K562 (cell line): ENCODE data around the gene CRYBG2. TPM values are rescaled to one million over a fixed set of nuclear protein-coding genes. Genes with fewer than 3 reads are reported as not detected.
A peak's percentile ranks its signal among the peaks of the same experiment; 100 is the strongest.

Experiments
- ATF1 ChIP-seq, 2 experiments: fragments of 450-650 bp in 1 of 2; IDR thresholded peaks; 2 replicates each; pipeline ENCODE4 v1.6.1; 2016; ENCODE audit warnings: missing compliant biosample characterization in 1 of 2, missing genetic modification characterization in 1 of 2
- BRD9 ChIP-seq: fragments of 450-650 bp; IDR thresholded peaks from 2 replicates; pipeline ENCODE4 v1.6.1; 2018; ENCODE audit warnings: low read depth; ENCODE audit not compliant: partially characterized antibody
- BRF1 ChIP-seq: IDR thresholded peaks from 3 replicates; pipeline ENCODE4 v1.6.1; 2011; ENCODE audit warnings: borderline replicate concordance, mild to moderate bottlenecking; ENCODE audit not compliant: insufficient read length; ENCODE audit errors: extremely low read depth
- CSDE1 ChIP-seq, 2 experiments: fragments of 450-650 bp; IDR thresholded peaks; 2 replicates each; pipeline ENCODE4 v1.6.1; 2016; ENCODE audit warnings: mild to moderate bottlenecking in 1 of 2
- E2F3 ChIP-seq: fragments of 250-450 bp; sonication (Bioruptor Pico); IDR thresholded peaks from 2 replicates; pipeline ENCODE4 v1.4.0; 2020; ENCODE audit warnings: mild to moderate bottlenecking
- E2F4 ChIP-seq: sonication (generic); formaldehyde crosslinking; IDR thresholded peaks from 2 replicates; pipeline ENCODE4 v1.8.0; 2022; ENCODE audit warnings: mild to moderate bottlenecking, low read depth, missing genetic modification reagents
- EGR1 ChIP-seq: fragments of 450-650 bp; conservative IDR thresholded peaks from 2 replicates; pipeline ENCODE4 v1.6.1; 2017; ENCODE audit warnings: mild to moderate bottlenecking
- FOXO4 ChIP-seq: fragments of 450-650 bp; formaldehyde crosslinking; IDR thresholded peaks from 2 replicates; pipeline ENCODE4 v1.4.0; 2020; ENCODE audit warnings: mild to moderate bottlenecking, moderate library complexity
- FUS ChIP-seq: fragments of 200-400 bp; formaldehyde crosslinking; optimal IDR thresholded peaks from 2 replicates; pipeline ENCODE3; 2017; ENCODE audit warnings: low read depth, low read length
- HDAC3 ChIP-seq: fragments of 450-650 bp; IDR thresholded peaks from 2 replicates; pipeline ENCODE4 v1.6.1; 2018; ENCODE audit warnings: borderline replicate concordance, mild to moderate bottlenecking, moderate library complexity; ENCODE audit not compliant: partially characterized antibody
- HDAC6 ChIP-seq: IDR thresholded peaks from 2 replicates; pipeline ENCODE4 v1.6.1; 2012; ENCODE audit warnings: low read depth, mild to moderate bottlenecking, control low read depth, inconsistent platforms, low read length, moderate library complexity
- HMG20A ChIP-seq: fragments of 450-650 bp; formaldehyde crosslinking; conservative IDR thresholded peaks from 2 replicates; pipeline ENCODE4 v1.4.0; 2020; ENCODE audit warnings: mild to moderate bottlenecking, mixed read lengths
- HMG20B ChIP-seq: fragments of 250-450 bp; sonication (Bioruptor Pico); IDR thresholded peaks from 2 replicates; pipeline ENCODE4 v1.5.0; 2021; ENCODE audit warnings: mild to moderate bottlenecking
- HOMEZ ChIP-seq: fragments of 250-450 bp; sonication (Bioruptor Pico); IDR thresholded peaks from 2 replicates; pipeline ENCODE4 v1.4.0; 2020; ENCODE audit warnings: mild to moderate bottlenecking, moderate library complexity
- JUN ChIP-seq, 2 experiments: sonication (generic) in 1 of 2; formaldehyde crosslinking in 1 of 2; IDR thresholded peaks; 2 replicates each; pipeline versions ENCODE4 v1.6.1 to v1.8.0; 2012 to 2022; ENCODE audit warnings: borderline replicate concordance in 2 of 2, mild to moderate bottlenecking in 2 of 2, improper control_type of control experiment in 1 of 2, low read depth in 1 of 2, low read length in 1 of 2, missing genetic modification reagents in 1 of 2
- JUND ChIP-seq, 2 experiments: IDR thresholded peaks; 2 replicates in 1 of 2; 3 replicates in 1 of 2; pipeline ENCODE4 v1.6.1; 2011; ENCODE audit warnings: borderline replicate concordance in 2 of 2, low read depth in 2 of 2, low read length in 2 of 2, improper control_type of control experiment in 1 of 2, missing biosample characterization in 1 of 2, missing genetic modification characterization in 1 of 2, missing genetic modification reagents in 1 of 2
- KHSRP ChIP-seq: fragments of 450-650 bp; IDR thresholded peaks from 2 replicates; pipeline ENCODE4 v1.6.1; 2017
- NEUROD1 ChIP-seq: fragments of 150-350 bp; IDR thresholded peaks from 2 replicates; pipeline ENCODE4 v1.6.1; 2014; ENCODE audit warnings: borderline replicate concordance, low read length, low read depth; ENCODE audit not compliant: partially characterized antibody
- RB1 ChIP-seq: fragments of 450-650 bp; IDR thresholded peaks from 2 replicates; pipeline ENCODE4 v1.6.1; 2017; ENCODE audit warnings: low read depth, mild to moderate bottlenecking
- RBM39 ChIP-seq: fragments of 200-400 bp; formaldehyde crosslinking; optimal IDR thresholded peaks from 2 replicates; pipeline ENCODE3; 2018; ENCODE audit warnings: low read depth, low read length
- SAFB2 ChIP-seq: fragments of 200-400 bp; formaldehyde crosslinking; IDR thresholded peaks from 2 replicates; pipeline ENCODE4 v1.6.1; 2018; ENCODE audit warnings: borderline replicate concordance, low read length, low read depth, moderate library complexity; ENCODE audit not compliant: severe bottlenecking
- SPI1 ChIP-seq: IDR thresholded peaks from 2 replicates; pipeline ENCODE4 v1.6.1; 2011; ENCODE audit warnings: low read depth, low read length, control low read depth, borderline replicate concordance
- ZNF76 ChIP-seq: fragments of 250-450 bp; sonication (Bioruptor Pico); IDR thresholded peaks from 2 replicates; pipeline ENCODE4 v1.4.0; 2020; ENCODE audit warnings: mild to moderate bottlenecking, moderate library complexity, borderline replicate concordance
- ZNF79 ChIP-seq: fragments of 250-450 bp; sonication (Bioruptor Pico); IDR thresholded peaks from 2 replicates; pipeline ENCODE4 v1.4.0; 2020; ENCODE audit warnings: low read depth, mild to moderate bottlenecking, moderate library complexity
- polyA plus RNA-seq, 8 experiments: library from polyadenylated mRNA; depleted of rRNA in 4 of 8; stranded (reverse) in 5 of 8; unstranded in 3 of 8; fragments of >200 nt; fragmentation: Nextera tagmentation in 2 of 8; fragmentation: Illumina TruSeq in 1 of 8; extraction: Ambion mirVana in 2 of 8; extraction: Trizol in 1 of 8; gene quantifications; 2 replicates each; pipeline versions ENCODE4 v1.2.1 to v1.2.3, GENCODE V29; 2011 to 2014; ENCODE audit warnings: inconsistent platforms in 1 of 8, missing spikeins in 1 of 8
- total RNA-seq, 7 experiments: library from RNA; depleted of rRNA in 6 of 7; stranded (reverse); fragments of >200 nt in 6 of 7; fragmentation: Illumina TruSeq in 2 of 7; extraction: Trizol in 2 of 7; gene quantifications; 2 replicates each; pipeline versions ENCODE4 v1.2.1 to v1.2.3, GENCODE V29; 2011 to 2021; ENCODE audit warnings: low replicate concordance in 1 of 7

Gene CRYBG2
- total and polyA plus RNA-seq, 9 of the 15 experiments (the other 6 are each of a cell fraction or from before 2014, with no cell fraction given), result 0.39 to 8.5 (median 3.7) TPM

GRCh38 chr1:26287033-26287711 lies 66.8 kb downstream of the CRYBG2 start (continued):
- TF ChIP-seq HOMEZ (CRISPR knock-in tag) (no peak), HMG20A (CRISPR knock-in tag) (no peak), EGR1 (peak; percentile 40; the same call in 1 of the 2 replicates), HMG20B (CRISPR knock-in tag) (no peak), BRD9 (no peak), ZNF79 (no peak), NEUROD1 (peak; percentile 78), SAFB2 (no peak), FUS (no peak), BRF1 (no peak), HDAC6 (no peak), JUN (IDR thresholded peaks at IDR 0.05; ENCODE audit: borderline replicate concordance, low read depth, low read length) (peak; percentile 31; the same call in 1 of the 2 replicates), JUN (CRISPR knock-in tag; IDR thresholded peaks at IDR 0.05; ENCODE audit: borderline replicate concordance) (peak; percentile 58; the same call in 1 of the 2 replicates), E2F3 (no peak), ZNF76 (CRISPR knock-in tag) (no peak), HDAC3 (no peak), CSDE1 (IDR thresholded peaks at IDR 0.05) (no peak), RBM39 (no peak), SPI1 (peak; percentile 84), KHSRP (no peak; the same call in 1 of the 2 replicates), E2F4 (CRISPR knock-in tag) (no peak), RB1 (peak; percentile 37; the same call in 1 of the 2 replicates), FOXO4 (no peak), JUND (IDR thresholded peaks at IDR 0.05; ENCODE audit: borderline replicate concordance, low read depth, low read length) (peak; percentile 63; the same call in 1 of the 2 replicates), JUND (tag; IDR thresholded peaks at IDR 0.05; ENCODE audit: borderline replicate concordance, low read depth, low read length) (peak; percentile 51; the same call in 2 of the 3 replicates), ATF1 (CRISPR knock-in tag; IDR thresholded peaks at IDR 0.05) (no peak), ATF1 (tag; IDR thresholded peaks at IDR 0.05) (peak; percentile 18; the same call in 1 of the 2 replicates)
